Uterus (tissue), 4 donors: ENCODE measurements around the gene MRPL37. TPM values are rescaled to one million over a fixed set of nuclear protein-coding genes. Genes with fewer than 3 reads are reported as not detected.

Source experiments
- total RNA-seq, 4 donors: library from RNA; depleted of rRNA in 3 of 4; stranded (reverse); fragments of >200 nt in 3 of 4; gene quantifications; one replicate each; pipeline versions ENCODE4 v1.1.0 to v1.2.4, GENCODE V29; 2014 to 2023
- donor health status: DM: yes; HTN: yes; CAD: no.

Gene MRPL37
- total RNA-seq, 4 donors from 2014 or later = 4.4 to 52.9 (median 39.0) TPM

Other genes starting within 250 kb of the MRPL37 start
- 1 to 10 TPM in 1 of 4 donors, under 1 TPM in 1, not detected in 2; 0.27 to 1.2 TPM for gene LDLRAD1, start 182.0 kb upstream of the MRPL37 start, total RNA-seq
- gene TMEM59, start 147.0 kb upstream of the MRPL37 start, total RNA-seq = 100 to 1,000 TPM in 3 of 4 donors, 10 to 100 TPM in 1; 82.2 to 327 (median 301) TPM
- gene TCEANC2, start 146.6 kb upstream of the MRPL37 start, total RNA-seq = 1 to 10 TPM; 1.5 to 7.3 (median 3.2) TPM
- gene CDCP2, start 47.2 kb upstream of the MRPL37 start, total RNA-seq = under 1 TPM in 2 of 4 donors, not detected in 2; 0.18 to 0.28 TPM
- gene CYB5RL, start 137 bp upstream of the MRPL37 start, total RNA-seq = 10 to 100 TPM in 1 of 4 donors, 1 to 10 TPM in 3; 1.3 to 11.6 (median 6.6) TPM
- 100 to 1,000 TPM in 1 of 4 donors, 10 to 100 TPM in 3; 19.7 to 125 (median 31.4) TPM for gene SSBP3, start 206.2 kb downstream of the MRPL37 start, total RNA-seq